RWPE2 (cell line): ENCODE results near the gene TENM4.

ENCODE experiments used
- ATAC-seq: fragments of 200-7000 bp; cut with Tn5 transposase; 3 replicates; pipeline ENCODE4 v1.9.1; 2021; ENCODE audit warnings: low read depth
- DNase-seq: peaks from one replicate; pipeline ENCODE4 v3.0.0-alpha.2; 2020; ENCODE audit warnings: low spot score
- H3K27ac ChIP-seq: fragments of 450-650 bp; 2 replicates; pipeline ENCODE4 v1.5.1; 2017; ENCODE audit warnings: mild to moderate bottlenecking; ENCODE audit not compliant: poor library complexity, severe bottlenecking
- H3K27me3 ChIP-seq: fragments of 250-450 bp; sonication (Bioruptor Pico); 2 replicates; pipeline ENCODE4 v1.5.1; 2021; ENCODE audit warnings: mild to moderate bottlenecking, moderate library complexity; ENCODE audit not compliant: insufficient read depth, poor library complexity, severe bottlenecking
- H3K36me3 ChIP-seq: fragments of 250-450 bp; sonication (Bioruptor Pico); 2 replicates; pipeline ENCODE4 v1.5.1; 2020; ENCODE audit warnings: low read depth, mild to moderate bottlenecking, moderate library complexity
- H3K4me1 ChIP-seq: fragments of 250-450 bp; sonication (Bioruptor Pico); 2 replicates; pipeline ENCODE4 v1.5.1; 2021; ENCODE audit warnings: mild to moderate bottlenecking, moderate library complexity; ENCODE audit not compliant: insufficient read depth, poor library complexity, severe bottlenecking
- H3K4me3 ChIP-seq: fragments of 250-450 bp; sonication (Bioruptor Pico); 2 replicates; pipeline ENCODE4 v1.5.1; 2021; ENCODE audit warnings: mild to moderate bottlenecking, moderate library complexity; ENCODE audit not compliant: severe bottlenecking
- H3K9me3 ChIP-seq: fragments of 250-450 bp; sonication (Bioruptor Pico); 2 replicates; pipeline ENCODE4 v1.5.1; 2021; ENCODE audit warnings: mild to moderate bottlenecking, moderate library complexity; ENCODE audit not compliant: severe bottlenecking
- TF ChIP-seq, protein P1 (sequence below): fragments of 450-650 bp; IDR thresholded peaks from one replicate; pipeline ENCODE4 v1.5.1; 2017; ENCODE audit warnings: mild to moderate bottlenecking, moderate library complexity; ENCODE audit not compliant: poor library complexity, severe bottlenecking

TENM4 gene

DNA sequence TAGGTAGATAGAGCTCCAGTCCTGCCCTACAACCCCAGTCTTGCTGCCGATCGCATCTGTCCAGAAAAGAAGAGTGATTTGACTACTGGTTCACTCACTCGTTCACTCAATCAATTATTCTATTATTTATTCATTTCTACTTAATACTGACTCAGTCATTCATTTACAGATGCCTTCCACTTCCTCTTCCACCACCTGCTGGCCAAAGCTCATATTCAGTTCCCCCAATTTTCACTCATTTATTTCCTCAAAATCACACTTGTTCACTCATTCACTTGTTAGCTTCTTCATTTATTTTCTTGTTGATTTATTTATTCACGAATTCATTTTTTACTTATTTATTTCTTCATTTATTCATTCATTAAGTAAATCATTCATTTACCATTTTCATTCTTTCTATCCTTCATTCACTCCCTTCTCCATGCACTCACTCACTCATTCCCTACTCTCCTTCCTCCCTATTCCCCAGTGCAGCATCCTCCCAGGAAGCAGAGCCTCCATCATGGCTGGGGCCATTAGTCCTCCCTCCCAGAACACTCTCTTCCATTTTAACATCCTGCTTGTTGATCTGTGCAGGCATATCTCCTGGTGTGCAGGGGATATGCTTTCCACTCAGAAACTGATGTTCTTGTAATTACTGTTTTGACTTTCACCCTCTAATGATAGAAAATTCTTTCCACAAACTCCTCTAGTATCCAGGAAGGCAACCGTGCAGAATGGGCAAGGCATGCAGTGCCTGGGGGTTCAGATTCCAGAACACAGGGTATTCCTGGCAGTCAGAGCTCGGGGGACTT lies 281.0 kb downstream of the TENM4 start:
- ATAC-seq, result no peak
- TF ChIP-seq, protein P1, sequence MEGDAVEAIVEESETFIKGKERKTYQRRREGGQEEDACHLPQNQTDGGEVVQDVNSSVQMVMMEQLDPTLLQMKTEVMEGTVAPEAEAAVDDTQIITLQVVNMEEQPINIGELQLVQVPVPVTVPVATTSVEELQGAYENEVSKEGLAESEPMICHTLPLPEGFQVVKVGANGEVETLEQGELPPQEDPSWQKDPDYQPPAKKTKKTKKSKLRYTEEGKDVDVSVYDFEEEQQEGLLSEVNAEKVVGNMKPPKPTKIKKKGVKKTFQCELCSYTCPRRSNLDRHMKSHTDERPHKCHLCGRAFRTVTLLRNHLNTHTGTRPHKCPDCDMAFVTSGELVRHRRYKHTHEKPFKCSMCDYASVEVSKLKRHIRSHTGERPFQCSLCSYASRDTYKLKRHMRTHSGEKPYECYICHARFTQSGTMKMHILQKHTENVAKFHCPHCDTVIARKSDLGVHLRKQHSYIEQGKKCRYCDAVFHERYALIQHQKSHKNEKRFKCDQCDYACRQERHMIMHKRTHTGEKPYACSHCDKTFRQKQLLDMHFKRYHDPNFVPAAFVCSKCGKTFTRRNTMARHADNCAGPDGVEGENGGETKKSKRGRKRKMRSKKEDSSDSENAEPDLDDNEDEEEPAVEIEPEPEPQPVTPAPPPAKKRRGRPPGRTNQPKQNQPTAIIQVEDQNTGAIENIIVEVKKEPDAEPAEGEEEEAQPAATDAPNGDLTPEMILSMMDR, result peak; percentile 13
- Histone ChIP-seq H3K36me3 (no peaks in the 10 kb centered on the region), H3K4me1 (peaks cover 24% of the 10 kb centered on the region), H3K27ac (no peak overlapping the region), H3K9me3 (no peaks in the 10 kb centered on the region), H3K4me3 (no peak overlapping the region), H3K27me3 (no peaks in the 10 kb centered on the region)
- no peak for DNase-seq

DNA sequence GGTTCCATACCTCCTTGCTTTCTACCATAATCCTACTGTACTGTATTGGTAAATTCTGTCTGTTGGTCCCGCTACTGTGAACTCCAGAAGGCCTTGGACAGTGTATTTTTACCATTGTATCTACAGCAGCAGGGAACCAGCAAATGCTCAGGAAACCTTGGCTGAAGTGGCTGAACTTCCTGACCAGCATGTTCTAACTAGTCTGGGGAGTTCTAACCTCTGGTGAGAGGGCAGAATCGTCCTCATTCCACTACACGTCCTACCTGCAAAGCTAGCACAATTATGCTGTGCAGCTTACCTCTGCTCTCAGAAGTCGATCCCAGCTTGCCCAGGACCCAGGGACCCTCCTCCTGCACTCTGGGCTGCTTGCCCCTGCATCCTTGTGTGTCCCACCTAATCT lies 283.1 kb downstream of the TENM4 start:
- DNase-seq, result no peak
- no peaks in the 10 kb centered on the region for H3K36me3 ChIP-seq
- peaks cover 24% of the 10 kb centered on the region for H3K4me1 ChIP-seq
- no peak overlapping the region for H3K4me3 ChIP-seq
- H3K27ac ChIP-seq, result peak overlapping the region; percentile 22
- H3K27me3 ChIP-seq, result no peaks in the 10 kb centered on the region
- peak; percentile 57 for ATAC-seq
- H3K9me3 ChIP-seq, result no peaks in the 10 kb centered on the region
- TF ChIP-seq, protein P1, result no peak

DNA sequence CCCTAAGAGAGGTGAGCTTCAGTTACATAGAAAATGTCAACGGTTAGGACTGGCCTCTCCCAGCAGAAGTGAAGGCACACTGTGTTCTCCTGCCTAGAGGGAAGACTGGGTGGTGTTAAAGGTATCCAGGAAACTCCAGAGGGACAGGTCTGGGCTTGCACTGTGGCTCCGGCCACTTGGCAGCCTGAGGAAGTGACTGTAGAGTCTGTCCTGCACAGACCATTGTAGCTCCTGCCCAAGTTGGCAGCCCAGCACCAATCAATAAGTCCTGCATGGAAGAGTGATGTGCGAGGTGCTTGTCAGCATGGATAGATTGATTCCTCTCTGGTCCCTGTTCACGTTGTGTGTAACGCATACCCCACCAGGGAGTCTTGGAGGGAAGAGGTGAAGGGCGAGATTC lies 284.8 kb downstream of the TENM4 start:
- peak overlapping the region; percentile 12 for H3K27ac ChIP-seq
- H3K27me3 ChIP-seq, result no peaks in the 10 kb centered on the region
- no peak for DNase-seq
- H3K4me1 ChIP-seq, result peaks cover 24% of the 10 kb centered on the region
- ATAC-seq, result peak; percentile 92
- H3K36me3 ChIP-seq, result no peaks in the 10 kb centered on the region
- H3K4me3 ChIP-seq, result no peak overlapping the region
- H3K9me3 ChIP-seq, result no peaks in the 10 kb centered on the region
- TF ChIP-seq, protein P1, result no peak

DNA sequence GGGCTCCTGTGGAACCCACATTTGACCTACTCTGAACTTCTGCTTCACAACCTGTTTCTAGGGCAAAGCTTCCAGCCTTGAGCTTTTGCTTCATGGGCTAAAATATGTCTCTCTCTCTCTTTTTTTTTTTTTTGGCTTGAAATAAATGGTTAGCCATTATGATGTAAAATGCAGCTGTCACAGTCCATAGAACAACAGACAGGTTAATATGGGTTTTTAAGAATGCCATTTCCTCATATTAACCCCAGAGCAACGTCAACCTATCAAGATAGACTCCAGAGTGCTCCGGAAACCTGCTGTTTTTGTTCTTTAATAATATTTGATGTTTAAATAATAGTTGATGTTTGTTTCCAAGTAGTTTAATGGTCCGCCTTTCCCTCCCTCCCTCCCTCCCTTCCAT lies 285.6 kb downstream of the TENM4 start:
- Histone ChIP-seq H3K4me3 (no peak overlapping the region), H3K9me3 (no peaks in the 10 kb centered on the region), H3K4me1 (peaks cover 24% of the 10 kb centered on the region), H3K36me3 (no peaks in the 10 kb centered on the region), H3K27me3 (no peaks in the 10 kb centered on the region), H3K27ac (no peak overlapping the region)
- TF ChIP-seq, protein P1, result no peak
- DNase-seq, result no peak
- ATAC-seq, result no peak

DNA sequence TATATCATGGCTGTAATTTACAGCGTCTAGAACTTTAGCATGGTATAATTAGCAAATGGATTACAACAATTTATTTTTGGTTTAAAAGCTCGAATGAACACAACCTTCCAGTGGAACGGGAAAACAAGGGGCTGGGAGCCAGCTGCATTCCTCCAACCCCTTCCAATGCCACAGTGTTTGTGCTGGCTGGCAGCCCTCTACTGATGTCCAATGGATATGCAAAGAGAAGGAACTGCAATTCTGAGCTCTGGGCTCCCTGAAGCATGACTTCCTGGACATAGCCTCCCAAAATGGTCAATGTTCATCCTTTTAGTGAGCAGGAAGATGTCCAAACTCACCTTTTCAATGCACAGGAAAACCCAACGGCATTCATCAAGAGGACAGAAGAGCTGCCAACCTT lies 288.3 kb downstream of the TENM4 start:
- ATAC-seq (no peak), DNase-seq (no peak)
- Histone ChIP-seq H3K4me1 (peaks cover 14% of the 10 kb centered on the region), H3K9me3 (no peaks in the 10 kb centered on the region), H3K27me3 (no peaks in the 10 kb centered on the region), H3K27ac (no peak overlapping the region), H3K4me3 (no peak overlapping the region), H3K36me3 (no peaks in the 10 kb centered on the region)
- TF ChIP-seq, protein P1, result no peak
